AG09319 (cell line): Measurements from ENCODE around the gene TMEM117.

Experiments used
- DNase-seq: peaks from one replicate; pipeline ENCODE4 v3.0.0-alpha.2; 2010; ENCODE audit warnings: low read depth; ENCODE audit errors: extremely low read depth
- CTCF ChIP-seq: IDR thresholded peaks from 2 replicates; pipeline ENCODE4 v1.5.1; 2011; ENCODE audit warnings: low read depth, mild to moderate bottlenecking, inconsistent platforms, low read length, moderate library complexity

Gene TMEM117

GRCh38 chr12:43835656-43836474 is at the start of gene TMEM117:
TSS of gene TMEM117 (plus strand) at chr12:43836081.
- no peak for DNase-seq
- TF ChIP-seq CTCF = no peak

DNA sequence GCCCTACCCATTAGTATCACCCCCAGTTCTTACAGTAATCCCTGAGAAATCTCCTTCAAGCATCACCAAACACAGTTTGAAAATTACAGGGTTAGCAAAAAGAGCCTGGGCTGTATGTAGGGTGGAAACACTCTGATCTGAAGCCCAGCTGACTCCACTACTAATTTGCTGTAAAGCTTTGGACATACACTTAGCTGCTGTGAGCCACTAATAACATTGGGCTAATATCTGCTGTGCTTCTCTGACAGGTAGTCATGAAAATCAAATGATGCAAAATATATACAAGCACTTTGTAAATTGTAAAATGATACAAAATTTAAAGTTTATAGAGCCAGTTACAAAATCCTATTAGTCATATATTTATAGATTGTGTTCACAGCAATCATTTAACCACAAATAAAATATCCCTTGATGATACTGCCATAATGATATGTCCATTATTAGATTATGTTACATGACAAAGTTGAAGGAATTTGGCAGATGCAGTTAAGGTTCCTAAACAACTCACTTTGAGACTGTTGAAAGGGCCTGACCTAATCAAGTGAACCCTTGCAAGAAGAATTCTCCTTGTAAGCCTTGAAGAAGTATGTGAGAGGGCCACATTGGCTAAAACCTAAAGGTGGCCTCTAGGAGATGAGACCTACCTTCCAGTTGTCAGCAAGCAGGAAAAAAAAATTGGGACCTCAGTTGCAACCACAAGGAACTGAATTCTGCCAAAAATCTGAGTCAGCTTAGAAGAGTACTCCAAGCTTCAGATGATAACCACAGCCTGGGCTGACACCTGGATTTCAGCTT is 48.8 kb upstream of the TMEM117 start:
- DNase-seq = peak; percentile 57
- TF ChIP-seq CTCF = no peak

GRCh38 chr12:43789941-43790340 is 45.9 kb upstream of the TMEM117 start:
- TF ChIP-seq CTCF = no peak
- peak; percentile 59 for DNase-seq

DNA sequence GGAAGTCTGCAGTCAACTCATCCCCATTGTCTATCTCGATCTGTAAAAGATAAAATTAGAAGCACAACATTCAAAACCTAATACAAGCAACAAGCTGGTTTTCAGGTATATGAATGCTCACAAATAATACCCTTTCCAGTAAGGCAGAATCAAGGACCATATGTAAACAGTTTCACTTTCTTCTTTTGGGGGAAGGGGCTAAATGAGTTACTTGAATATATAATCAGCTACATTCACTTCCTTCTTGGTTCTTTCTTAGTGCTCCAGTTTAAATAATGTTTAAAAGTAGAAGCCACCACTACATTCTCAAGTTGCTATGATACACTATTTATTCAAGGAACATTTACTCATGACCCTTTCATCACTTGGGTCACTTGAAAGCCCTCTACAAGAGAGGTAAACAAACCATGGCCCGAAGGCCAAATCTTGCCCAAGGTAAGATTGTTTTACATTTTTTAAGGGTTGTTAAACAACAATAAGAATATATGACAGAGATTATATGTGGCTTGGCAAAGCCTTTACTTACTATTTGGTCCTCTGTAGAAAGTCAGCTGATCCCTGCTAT is 40.1 kb upstream of the TMEM117 start:
- peak; percentile 46 for DNase-seq
- TF ChIP-seq CTCF = no peak

DNA sequence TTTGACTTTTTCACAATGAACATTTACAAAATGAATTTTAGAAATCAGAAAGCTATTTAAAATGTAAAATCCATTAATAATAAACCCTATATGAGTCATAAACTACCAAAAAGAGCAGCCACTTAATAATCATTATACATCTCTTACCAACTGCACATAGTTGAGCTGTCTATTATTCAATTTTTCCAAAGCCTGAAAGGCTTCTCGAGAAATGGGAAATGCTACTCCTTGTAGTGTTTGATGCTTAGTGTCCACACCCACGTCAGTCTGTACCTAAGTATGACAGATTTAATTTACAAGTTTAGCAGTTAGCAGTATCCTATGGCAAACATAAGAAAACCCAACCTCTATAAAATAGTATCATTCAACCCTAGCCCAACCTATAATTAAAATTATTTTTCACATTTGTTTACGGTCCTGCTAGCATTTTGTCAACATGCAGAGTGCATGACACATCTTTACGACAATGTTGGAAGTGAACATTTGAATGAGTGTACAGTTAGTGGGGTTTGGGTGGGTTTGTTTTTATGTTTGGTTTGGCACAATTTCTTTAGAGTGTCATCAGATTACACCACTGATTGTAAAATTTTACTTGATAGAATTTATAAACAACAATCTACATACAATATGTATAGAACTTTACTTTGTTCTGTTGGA is 38.2 kb upstream of the TMEM117 start:
- TF ChIP-seq CTCF = no peak
- no peak for DNase-seq

- TF ChIP-seq CTCF = no peak
These were observed 30.6 kb upstream of the TMEM117 start for GRCh38 chr12:43805149-43805859.

More at GRCh38 chr12:43805149-43805859, 30.6 kb upstream of the TMEM117 start:
- no peak for DNase-seq
